ENCODE results near the gene TRIM67.

DNA sequence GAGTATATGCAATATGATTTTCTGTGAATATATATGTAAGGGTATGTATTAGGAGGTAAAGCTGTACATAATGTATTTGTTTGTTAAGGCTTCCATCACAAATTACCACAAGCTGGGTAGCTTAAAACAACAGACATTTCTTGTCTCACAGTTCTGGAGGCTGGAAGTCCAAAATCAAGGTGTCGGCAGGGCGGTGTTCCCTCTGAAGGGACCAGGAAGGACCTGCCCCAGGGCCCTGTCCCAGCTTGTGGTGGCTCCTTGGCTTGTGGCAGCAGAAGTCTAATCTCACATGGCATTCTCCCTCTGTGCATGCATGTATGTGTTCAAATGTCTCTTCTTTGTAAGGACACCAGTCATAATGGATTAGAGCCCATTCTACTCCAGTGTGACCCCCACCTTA is 17.1 kb downstream of the TRIM67 start:
- TF ChIP-seq, protein P1, sequence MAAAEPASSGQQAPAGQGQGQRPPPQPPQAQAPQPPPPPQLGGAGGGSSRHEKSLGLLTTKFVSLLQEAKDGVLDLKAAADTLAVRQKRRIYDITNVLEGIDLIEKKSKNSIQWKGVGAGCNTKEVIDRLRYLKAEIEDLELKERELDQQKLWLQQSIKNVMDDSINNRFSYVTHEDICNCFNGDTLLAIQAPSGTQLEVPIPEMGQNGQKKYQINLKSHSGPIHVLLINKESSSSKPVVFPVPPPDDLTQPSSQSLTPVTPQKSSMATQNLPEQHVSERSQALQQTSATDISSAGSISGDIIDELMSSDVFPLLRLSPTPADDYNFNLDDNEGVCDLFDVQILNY (CRISPR knock-in tag; IDR thresholded peaks at IDR 0.05): no peak
- TF ChIP-seq GATA2 (CRISPR knock-in tag; IDR thresholded peaks at IDR 0.05): no peak

All from K562 (cell line).